H1 (cell line): ENCODE data around the gene MLLT6. TPM values are rescaled to one million over a fixed set of nuclear protein-coding genes. Genes with fewer than 3 reads are reported as not detected.

ENCODE experiments used
- CTCF ChIA-PET: fragments of 300-600 bp; sonication (Branson Sonifier 250); formaldehyde crosslinking; loops from one replicate; lab custom pipeline; 2021; ENCODE audit not compliant: partially characterized antibody; lab: Charles Lee
- POLR2A ChIA-PET: fragments of 300-600 bp; sonication (Branson Sonifier 250); formaldehyde crosslinking; loops from one replicate; lab custom pipeline; 2021; ENCODE audit warnings: inconsistent platforms; ENCODE audit not compliant: partially characterized antibody; lab: Charles Lee
- DNase-seq, 2 experiments: peaks; one replicate each; pipeline versions ENCODE4 v3.0.0 to v3.0.0-alpha.2; 2010 to 2022; ENCODE audit warnings: low spot score in 2 of 2, low read depth in 1 of 2, mixed read lengths in 1 of 2
- FAIRE-seq: peaks from 2 replicates; lab custom pipeline; 2011; peaks lifted over from hg19 to GRCh38; lab: Jason Lieb, UNC
- H2AFZ ChIP-seq: 2 replicates; pipeline ENCODE4 v1.8.1; 2012; ENCODE audit warnings: low read length, inconsistent platforms
- H2AK5ac ChIP-seq: 2 replicates; pipeline ENCODE4 v1.6.1; 2013; ENCODE audit warnings: low read depth, low read length
- H2BK120ac ChIP-seq: replicated peaks from 2 replicates; pipeline ENCODE3; 2013; ENCODE audit warnings: low read depth, low read length, inconsistent platforms
- H2BK12ac ChIP-seq: 2 replicates; pipeline ENCODE4 v1.6.1; 2013; ENCODE audit warnings: low read depth, low read length
- H2BK15ac ChIP-seq: 2 replicates; pipeline ENCODE4 v1.6.1; 2013; ENCODE audit warnings: low read length
- H2BK20ac ChIP-seq: 2 replicates; pipeline ENCODE4 v1.6.1; 2013; ENCODE audit warnings: low read length
- H2BK5ac ChIP-seq: 2 replicates; pipeline ENCODE4 v1.6.1; 2013; ENCODE audit warnings: low read depth, low read length
- H3K14ac ChIP-seq: 2 replicates; pipeline ENCODE4 v1.6.1; 2013; ENCODE audit warnings: inconsistent platforms; ENCODE audit not compliant: insufficient read length
- H3K18ac ChIP-seq: 2 replicates; pipeline ENCODE4 v1.6.1; 2013; ENCODE audit warnings: low read length; ENCODE audit errors: extremely low read depth
- H3K23ac ChIP-seq: 2 replicates; pipeline ENCODE4 v1.6.1; 2013; ENCODE audit warnings: inconsistent platforms; ENCODE audit not compliant: insufficient read length
- H3K23me2 ChIP-seq: 2 replicates; pipeline ENCODE4 v1.6.1; 2013; ENCODE audit warnings: low read depth, low read length
- H3K27ac ChIP-seq: 2 replicates; pipeline ENCODE4 v1.6.1; 2011; ENCODE audit warnings: low read depth, low read length, inconsistent platforms
- H3K27me3 ChIP-seq, 4 experiments: replicated peaks in 1 of 4; 1 replicate in 1 of 4; 2 replicates in 3 of 4; pipeline versions ENCODE4 v1.6.1 to v1.8.1; 2011 to 2013; ENCODE audit warnings: low read length in 3 of 4, mild to moderate bottlenecking in 3 of 4, inconsistent platforms in 2 of 4, mixed read lengths in 2 of 4, moderate library complexity in 1 of 4; ENCODE audit not compliant: control insufficient read depth in 3 of 4, insufficient read depth in 3 of 4; ENCODE audit errors: extremely low read depth in 1 of 4
- H3K36me3 ChIP-seq, 4 experiments: 2 replicates each; pipeline versions ENCODE4 v1.6.1 to v1.8.1; 2011 to 2013; ENCODE audit warnings: mild to moderate bottlenecking in 4 of 4, low read length in 3 of 4, moderate library complexity in 2 of 4, control low read depth in 1 of 4, inconsistent platforms in 1 of 4; ENCODE audit not compliant: insufficient read depth in 4 of 4, control insufficient read depth in 2 of 4
- H3K4ac ChIP-seq: replicated peaks from 2 replicates; pipeline ENCODE3; 2013; ENCODE audit warnings: low read length, low read depth, mixed read lengths, inconsistent platforms; ENCODE audit not compliant: insufficient read length
- H3K4me1 ChIP-seq, 4 experiments: replicated peaks in 1 of 4; 1 replicate in 1 of 4; 2 replicates in 3 of 4; pipeline versions ENCODE4 v1.6.1 to v1.8.1; 2011 to 2013; ENCODE audit warnings: low read length in 3 of 4, inconsistent platforms in 2 of 4, mixed read lengths in 1 of 4; ENCODE audit not compliant: insufficient read depth in 4 of 4, control insufficient read depth in 3 of 4
- H3K4me2 ChIP-seq, 2 experiments: 2 replicates each; pipeline versions ENCODE4 v1.6.1 to v1.8.1; 2011 to 2013; ENCODE audit warnings: low read depth in 2 of 2, low read length in 2 of 2, control low read depth in 1 of 2, inconsistent platforms in 1 of 2, mild to moderate bottlenecking in 1 of 2; ENCODE audit not compliant: insufficient read depth in 1 of 2
- H3K4me3 ChIP-seq, 4 experiments: fragments of 200-600, 300-600 bp in 1 of 4; sonication (generic), shearing (Covaris generic), sonication (Bioruptor Twin) in 1 of 4; 2 replicates each; pipeline versions ENCODE4 v1.5.1 to v1.8.1; 2011 to 2016; ENCODE audit warnings: low read length in 4 of 4, low read depth in 3 of 4, control low read depth in 2 of 4, inconsistent platforms in 2 of 4, mild to moderate bottlenecking in 2 of 4, mixed read lengths in 1 of 4, moderate library complexity in 1 of 4; ENCODE audit not compliant: insufficient read depth in 2 of 4; ENCODE audit errors: extremely low read depth in 1 of 4
- H3K56ac ChIP-seq: replicated peaks from 2 replicates; pipeline ENCODE3; 2013; ENCODE audit warnings: low read depth, mild to moderate bottlenecking, mixed read lengths, low read length, inconsistent platforms; ENCODE audit not compliant: insufficient read length
- H3K79me1 ChIP-seq: 2 replicates; pipeline ENCODE4 v1.6.1; 2013; ENCODE audit warnings: low read depth, low read length, control low read depth
- H3K79me2 ChIP-seq, 2 experiments: 2 replicates each; pipeline versions ENCODE4 v1.6.1 to v1.8.1; 2012 to 2013; ENCODE audit warnings: low read length in 2 of 2, mild to moderate bottlenecking in 2 of 2, inconsistent platforms in 1 of 2; ENCODE audit not compliant: insufficient read depth in 2 of 2, control insufficient read depth in 1 of 2
- H3K9ac ChIP-seq, 4 experiments: replicated peaks in 1 of 4; 1 replicate in 1 of 4; 2 replicates in 3 of 4; pipeline versions ENCODE4 v1.6.1 to v1.8.1; 2011 to 2013; ENCODE audit warnings: low read depth in 3 of 4, low read length in 3 of 4, control low read depth in 2 of 4, mild to moderate bottlenecking in 2 of 4, moderate library complexity in 2 of 4, inconsistent platforms in 1 of 4; ENCODE audit errors: extremely low read depth in 1 of 4
- H3K9me3 ChIP-seq, 2 experiments: 2 replicates each; pipeline versions ENCODE4 v1.6.1 to v1.8.1; 2012 to 2013; ENCODE audit warnings: mild to moderate bottlenecking in 2 of 2, moderate library complexity in 2 of 2, control low read depth in 1 of 2, inconsistent platforms in 1 of 2, low read depth in 1 of 2, low read length in 1 of 2, mixed read lengths in 1 of 2; ENCODE audit not compliant: insufficient read depth in 2 of 2
- H4K20me1 ChIP-seq, 2 experiments: replicated peaks in 1 of 2; 2 replicates each; pipeline versions ENCODE3 to v1.8.1; 2011 to 2013; ENCODE audit warnings: inconsistent platforms in 2 of 2, low read length in 2 of 2, mild to moderate bottlenecking in 1 of 2; ENCODE audit not compliant: insufficient read depth in 2 of 2, control insufficient read depth in 1 of 2
- H4K5ac ChIP-seq: 2 replicates; pipeline ENCODE4 v1.6.1; 2013; ENCODE audit warnings: low read length, low read depth, mixed read lengths, inconsistent platforms; ENCODE audit not compliant: insufficient read length
- H4K8ac ChIP-seq: 2 replicates; pipeline ENCODE4 v1.8.0; 2013; ENCODE audit warnings: mild to moderate bottlenecking, moderate library complexity, low read length, inconsistent platforms; ENCODE audit not compliant: insufficient read depth; ENCODE audit errors: extremely low read depth
- H4K91ac ChIP-seq: replicated peaks from 2 replicates; pipeline ENCODE3; 2013; ENCODE audit warnings: low read length, mixed read lengths, inconsistent platforms; ENCODE audit not compliant: insufficient read length
- BRCA1 ChIP-seq: IDR thresholded peaks from 2 replicates; pipeline ENCODE4 v1.6.1; 2012; ENCODE audit warnings: low read depth, low read length, improper control_type of control experiment
- FOSL1 ChIP-seq: IDR thresholded peaks from 2 replicates; pipeline ENCODE4 v1.6.1; 2011; ENCODE audit warnings: mild to moderate bottlenecking, low read depth, low read length, moderate library complexity; ENCODE audit not compliant: insufficient read depth
- HDAC6 ChIP-seq: IDR thresholded peaks from one replicate; pipeline ENCODE4 v1.7.1; 2012; ENCODE audit warnings: low read depth, mild to moderate bottlenecking, inconsistent platforms, low read length, moderate library complexity
- KDM5A ChIP-seq: fragments of 200-600 bp; IDR thresholded peaks from 2 replicates; pipeline ENCODE4 v1.7.1; 2012; ENCODE audit warnings: mild to moderate bottlenecking, low read length, inconsistent platforms, mixed read lengths
- POU5F1 ChIP-seq: IDR thresholded peaks from 2 replicates; pipeline ENCODE4 v1.6.1; 2011; ENCODE audit warnings: low read depth, mild to moderate bottlenecking, low read length, moderate library complexity
- RFX5 ChIP-seq: IDR thresholded peaks from 2 replicates; pipeline ENCODE4 v1.6.1; 2011; ENCODE audit warnings: low read depth, low read length, improper control_type of control experiment, borderline replicate concordance
- RNF2 ChIP-seq: fragments of 200-900, 300-1000 bp; sonication (generic); IDR thresholded peaks from 2 replicates; pipeline ENCODE4 v1.7.1; 2016; ENCODE audit warnings: borderline replicate concordance, low read depth, mild to moderate bottlenecking, antibody characterized with exemption, low read length; ENCODE audit not compliant: poor library complexity, severe bottlenecking; ENCODE audit errors: missing control alignments
- SP4 ChIP-seq: IDR thresholded peaks from 2 replicates; pipeline ENCODE4 v1.6.1; 2012; ENCODE audit warnings: low read length, inconsistent platforms
- TAF1 ChIP-seq: IDR thresholded peaks from 2 replicates; pipeline ENCODE4 v1.6.1; 2011; ENCODE audit warnings: mild to moderate bottlenecking, low read depth, low read length
- TBP ChIP-seq: IDR thresholded peaks from 2 replicates; pipeline ENCODE4 v1.6.1; 2011; ENCODE audit warnings: low read depth, low read length, improper control_type of control experiment
- TCF12 ChIP-seq: IDR thresholded peaks from 2 replicates; pipeline ENCODE4 v1.6.1; 2011; ENCODE audit warnings: low read depth, mild to moderate bottlenecking, low read length
- TEAD4 ChIP-seq: IDR thresholded peaks from 2 replicates; pipeline ENCODE4 v1.6.1; 2012; ENCODE audit warnings: low read depth, low read length, inconsistent platforms, mixed read lengths
- WGBS, 2 experiments: shearing (Covaris generic) in 1 of 2; methylation state at CpG; one replicate each; pipeline versions ENCODE4 v1.1.6 to v1.1.7; 2013 to 2015; ENCODE audit warnings: low lambda C conversion rate in 2 of 2, mixed read lengths in 2 of 2, inconsistent platforms in 1 of 2, low coverage in 1 of 2, missing lambda C conversion rate in 1 of 2; ENCODE audit not compliant: insufficient replicate concordance in 2 of 2, insufficient coverage in 1 of 2, insufficient read length in 1 of 2; ENCODE audit errors: extremely low coverage in 1 of 2, missing lambda C conversion rate in 1 of 2; 5-methylcytosine and 5-hydroxymethylcytosine counted together
- polyA plus RNA-seq, 7 experiments: library from polyadenylated mRNA; depleted of rRNA in 3 of 7; stranded (reverse) in 5 of 7; unstranded in 2 of 7; fragments of >200 nt in 5 of 7; fragments of 200-250 nt in 2 of 7; gene quantifications; 1 replicate in 5 of 7; 2 replicates in 1 of 7; 4 replicates in 1 of 7; pipeline versions ENCODE4 v1.2.1 to v1.2.3, GENCODE V29; 2011 to 2013; ENCODE audit warnings: missing spikeins in 2 of 7, mixed read lengths in 2 of 7
- total RNA-seq: library from RNA; stranded (reverse); fragmentation: NEBNext Ultra II Directional; extraction: Animal tissue kit (Norgen Biotek cat#: 25700); gene quantifications from 2 replicates; pipeline ENCODE4 v1.2.1, GENCODE V29; 2021
- TF ChIP-seq, protein P1 (sequence below): IDR thresholded peaks from 2 replicates; pipeline ENCODE4 v1.6.1; 2012; ENCODE audit warnings: inconsistent platforms

Gene MLLT6
- total and polyA plus RNA-seq, 2 of the 8 experiments (the other 6 are each of a cell fraction or from before 2014, with no cell fraction given): 6.5 to 8.0 TPM

- Histone ChIP-seq H2BK20ac (no peak overlapping the region), H3K4ac (no peak overlapping the region), H4K8ac (no peak overlapping the region), H2BK12ac (no peak overlapping the region), H3K79me2 (no peaks in the 10 kb centered on the region), H4K20me1 (peaks cover 0 to 14% of the 10 kb centered on the region in 2 experiments), H3K36me3 (no peaks in the 10 kb centered on the region), H3K4me3 (no peak overlapping the region), H3K23ac (no peak overlapping the region), H3K4me1 (peaks cover 3 to 8% (median 6%) of the 10 kb centered on the region in 4 experiments; a peak in 6 of 7 replicates), H3K79me1 (no peaks in the 10 kb centered on the region), H3K4me2 (no peak overlapping the region), H3K27me3 (peaks cover 17 to 53% (median 49%) of the 10 kb centered on the region in 4 experiments), H3K23me2 (no peaks in the 10 kb centered on the region; the same call in 1 of the 2 replicates), H4K91ac (no peak overlapping the region), H2AFZ (no peak overlapping the region), H3K14ac (no peak overlapping the region), H3K9ac (no peak overlapping the region), H3K9me3 (no peaks in the 10 kb centered on the region), H2BK120ac (no peak overlapping the region), H3K27ac (no peak overlapping the region), H2BK5ac (no peak overlapping the region), H3K18ac (no peak overlapping the region), H2AK5ac (no peak overlapping the region), H3K56ac (no peak overlapping the region), H2BK15ac (no peak overlapping the region), H4K5ac (no peak overlapping the region)
- CTCF ChIA-PET: interaction anchor here (0.7 to 9.6 kb wide), 14 partner anchors 13 to 256 kb away, joined by 3 to 141 read pairs (median 4); partner anchors contain the start of gene EPOP
- DNase-seq (no peak), FAIRE-seq (no peak)
- POLR2A ChIA-PET: interaction anchor here (0.7 to 1.6 kb wide), 6 partner anchors 10 to 31 kb away, joined by 3 to 4 read pairs (median 4); no protein-coding TSS in a partner anchor
- 82% methylated on average over 4 of the region's 4 CpGs; no CpG with 5 or more reads in 1 of the 2 experiments for WGBS, 2 experiments
- TF ChIP-seq TCF12 (no peak), RFX5 (no peak), RNF2 (no peak), FOSL1 (no peak), TEAD4 (no peak), BRCA1 (no peak), SP4 (no peak), TAF1 (no peak), POU5F1 (no peak), HDAC6 (no peak), KDM5A (no peak), TBP (no peak)
- TF ChIP-seq, protein P1, sequence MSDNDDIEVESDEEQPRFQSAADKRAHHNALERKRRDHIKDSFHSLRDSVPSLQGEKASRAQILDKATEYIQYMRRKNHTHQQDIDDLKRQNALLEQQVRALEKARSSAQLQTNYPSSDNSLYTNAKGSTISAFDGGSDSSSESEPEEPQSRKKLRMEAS: no peak
These were observed 7.8 kb upstream of the MLLT6 start for GRCh38 chr17:38697061-38697820.
